GM13976 (cell line): ENCODE data around the gene ASCL1.

Experiments used
- DNase-seq: peaks from one replicate; pipeline ENCODE4 v3.0.0; 2012; ENCODE audit warnings: low spot score
- CTCF ChIP-seq: IDR thresholded peaks from 2 replicates; pipeline ENCODE4 v1.5.1; 2012; ENCODE audit warnings: borderline replicate concordance, mild to moderate bottlenecking; ENCODE audit not compliant: insufficient read depth; ENCODE audit errors: extremely low read depth, missing control alignments, control extremely low read depth
- in situ Hi-C: fragments of 300-500 bp; cut with MboI; formaldehyde crosslinking; loops from one replicate; pipeline ENCODE4 v1.12.0; 2022; ENCODE audit warnings: low sequenced_read_pairs, mixed read lengths, inconsistent platforms; ENCODE audit not compliant: unreplicated experiment

The ASCL1 gene

DNA sequence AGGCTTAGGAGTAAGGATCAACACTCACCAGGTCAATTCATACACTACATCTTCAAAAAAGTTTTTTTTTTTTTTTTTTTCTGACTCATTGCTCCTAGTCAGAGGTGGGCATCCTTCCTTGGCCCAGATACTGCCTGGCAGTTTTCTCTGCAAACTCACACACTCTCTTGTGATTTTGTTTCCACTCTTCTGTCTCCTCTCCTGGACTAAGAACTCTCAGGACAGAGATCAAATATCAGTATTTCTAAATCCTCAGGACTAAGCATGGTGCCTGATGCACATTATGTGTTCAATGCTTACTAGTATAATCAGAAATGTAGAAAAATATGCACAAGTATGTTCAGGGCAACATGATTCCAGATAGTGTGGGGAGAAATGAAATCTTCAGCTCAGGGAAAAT is 30.3 kb upstream of the ASCL1 start:
- no peak for DNase-seq
- no peak for TF ChIP-seq CTCF
- in situ Hi-C loops, result no loop called here

DNA sequence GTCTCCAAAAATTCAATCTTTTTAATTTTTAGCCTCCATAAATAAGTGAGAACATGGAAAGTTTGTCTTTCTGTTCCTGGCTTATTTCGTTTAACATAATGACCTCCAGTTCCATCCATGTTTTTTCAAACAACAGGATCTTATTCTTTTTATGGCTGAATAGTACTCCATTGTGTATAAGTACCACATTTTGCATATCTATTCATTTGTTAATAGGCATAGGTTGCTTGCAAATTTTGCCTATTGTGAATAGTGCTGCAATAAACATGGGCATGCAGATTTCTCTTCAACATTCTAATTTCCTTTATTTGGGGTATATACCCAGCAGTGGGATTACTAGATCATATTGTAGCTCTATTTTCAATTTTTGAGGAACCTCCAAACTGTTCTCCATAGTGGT is 24.3 kb upstream of the ASCL1 start:
- in situ Hi-C loops, result no loop called here
- DNase-seq, result no peak
- TF ChIP-seq CTCF, result no peak

- in situ Hi-C loops, result no loop called here
Observed at GRCh38 chr12:102939059-102939458, 18.4 kb upstream of the ASCL1 start.

DNA sequence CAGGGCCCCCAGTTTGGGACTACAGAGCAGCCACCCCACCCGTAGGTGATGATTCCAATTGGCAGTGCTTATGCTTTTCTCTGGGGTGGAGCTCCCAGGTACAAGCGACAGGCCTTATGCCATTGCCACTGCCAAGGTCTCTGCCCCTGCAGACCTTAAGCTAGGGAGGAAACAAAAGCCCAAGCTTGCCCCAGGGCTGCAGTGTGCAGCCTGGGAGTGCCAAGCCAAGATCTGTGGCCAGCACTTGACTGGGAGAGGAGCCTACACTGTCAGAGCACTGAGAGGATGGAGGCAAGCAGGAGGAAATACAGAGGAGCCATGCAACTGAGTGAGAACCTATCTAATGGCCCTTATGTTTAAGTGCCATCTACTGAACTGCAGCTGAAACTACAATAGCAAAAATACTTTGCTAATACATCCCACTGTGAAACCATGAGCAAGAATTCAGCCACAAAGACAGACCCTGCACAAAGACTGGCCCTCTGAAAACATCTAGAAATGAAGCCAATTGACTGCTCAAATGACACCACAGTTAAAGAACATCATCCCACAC is 17.7 kb upstream of the ASCL1 start:
- in situ Hi-C loops, result loop anchor here (10.0 kb wide), 1 partner anchor 605 kb away; no protein-coding TSS in a partner anchor
- DNase-seq, result no peak
- no peak for TF ChIP-seq CTCF

More at GRCh38 chr12:102939059-102939458, 18.4 kb upstream of the ASCL1 start:
- DNase-seq, result no peak
- TF ChIP-seq CTCF, result no peak

- no peak for DNase-seq
- in situ Hi-C loops, result loop anchor here (10.0 kb wide), 1 partner anchor 599 kb away; no protein-coding TSS in a partner anchor
- no peak for TF ChIP-seq CTCF
Observed at GRCh38 chr12:102946042-102946441, 11.4 kb upstream of the ASCL1 start.

DNA sequence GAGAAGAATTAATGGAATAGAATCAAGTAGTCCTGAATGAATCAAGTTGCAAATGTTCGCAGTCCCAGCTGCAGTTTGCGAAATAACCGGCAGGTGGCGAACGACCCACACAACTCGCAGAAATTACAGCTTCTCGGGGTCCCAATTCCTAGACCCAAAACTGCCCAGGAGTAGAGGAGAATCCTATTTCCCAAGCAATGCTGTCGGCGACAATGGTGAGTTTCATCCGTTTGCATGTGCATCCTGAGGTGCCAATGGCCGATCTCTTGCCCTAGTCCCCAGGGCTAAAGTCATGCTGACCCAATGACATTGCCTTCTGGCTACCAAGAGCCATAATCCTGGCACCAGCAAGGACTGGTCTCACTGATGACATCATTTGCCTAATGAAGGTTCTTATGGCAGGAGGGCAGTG is 8.5 kb upstream of the ASCL1 start:
- no peak for DNase-seq
- in situ Hi-C loops, result loop anchor here (10.0 kb wide), 1 partner anchor 596 kb away; no protein-coding TSS in a partner anchor
- peak; percentile 88 for TF ChIP-seq CTCF
